ENCODE data around the gene DYNC1LI1.

Gene DYNC1LI1

GRCh38 chr3:32495085-32495484, 75.6 kb downstream of the DYNC1LI1 start:
- no peak overlapping the region for H2BK5ac ChIP-seq (ENCODE audit: low read depth, low read length, poor library complexity)

GRCh38 chr3:32493437-32494414, 76.9 kb downstream of the DYNC1LI1 start:
- Histone ChIP-seq H3K14ac (ENCODE audit: low read length) (no peak overlapping the region), H4K12ac (ENCODE audit: low read depth, low read length) (no peak overlapping the region), H3K36me3 (ENCODE audit: control insufficient read depth in 1 of 2, insufficient read depth in 2 of 2, low read length in 2 of 2) (no peaks in the 10 kb centered on the region), H2BK12ac (ENCODE audit: low read length) (no peak overlapping the region), H3K4me2 (ENCODE audit: low read length) (no peak overlapping the region), H3K9me3 (ENCODE audit: insufficient read depth, low read depth, low read length) (no peaks in the 10 kb centered on the region), H2BK120ac (ENCODE audit: insufficient read depth, low read length, poor library complexity) (no peak overlapping the region), H3K4ac (ENCODE audit: low read depth, low read length) (no peak overlapping the region), H3K79me2 (ENCODE audit: control insufficient read depth, insufficient read depth, low read length, poor library complexity) (no peaks in the 10 kb centered on the region), H3K27ac (ENCODE audit: low read depth, low read length) (peak overlapping the region; percentile 1), H3K23ac (ENCODE audit: low read length) (no peak overlapping the region), H2BK5ac (ENCODE audit: low read depth, low read length, poor library complexity) (no peak overlapping the region), H3K18ac (ENCODE audit: low read length) (no peak overlapping the region), H2AFZ (ENCODE audit: insufficient read depth, low read length, poor library complexity) (no peak overlapping the region), H3K9ac (ENCODE audit: low read length) (no peak overlapping the region), H3K79me1 (ENCODE audit: low read length) (no peaks in the 10 kb centered on the region), H3K4me3 (ENCODE audit: low read depth, low read length) (no peak overlapping the region), H2AK5ac (ENCODE audit: low read length) (peak overlapping the region; percentile 64), H3K4me1 (ENCODE audit: control insufficient read depth in 1 of 2, insufficient read depth in 2 of 2, low read length in 2 of 2) (peaks cover 8 to 13% of the 10 kb centered on the region in 2 experiments), H4K8ac (ENCODE audit: low read depth, low read length) (no peak overlapping the region), H3K27me3 (ENCODE audit: insufficient read depth, low read length) (no peaks in the 10 kb centered on the region), H4K91ac (ENCODE audit: low read depth, low read length) (no peak overlapping the region)
- WGBS (ENCODE audit: extremely low coverage, insufficient coverage, insufficient read length), result no CpG with 5 or more reads among the region's 3 CpGs
- DNase-seq, result peak; percentile 17 to 57

More at GRCh38 chr3:32495085-32495484, 75.6 kb downstream of the DYNC1LI1 start:
- Histone ChIP-seq H3K4me3 (ENCODE audit: low read depth, low read length) (no peak overlapping the region), H3K9me3 (ENCODE audit: insufficient read depth, low read depth, low read length) (no peaks in the 10 kb centered on the region), H2AFZ (ENCODE audit: insufficient read depth, low read length, poor library complexity) (no peak overlapping the region), H3K36me3 (ENCODE audit: control insufficient read depth in 1 of 2, insufficient read depth in 2 of 2, low read length in 2 of 2) (no peaks in the 10 kb centered on the region), H2AK5ac (ENCODE audit: low read length) (no peak overlapping the region), H3K79me2 (ENCODE audit: control insufficient read depth, insufficient read depth, low read length, poor library complexity) (no peaks in the 10 kb centered on the region), H3K18ac (ENCODE audit: low read length) (no peak overlapping the region), H4K8ac (ENCODE audit: low read depth, low read length) (no peak overlapping the region), H3K4me1 (ENCODE audit: control insufficient read depth in 1 of 2, insufficient read depth in 2 of 2, low read length in 2 of 2) (peaks cover 8 to 13% of the 10 kb centered on the region in 2 experiments), H3K9ac (ENCODE audit: low read length) (no peak overlapping the region), H3K14ac (ENCODE audit: low read length) (no peak overlapping the region), H3K27ac (ENCODE audit: low read depth, low read length) (no peak overlapping the region), H3K27me3 (ENCODE audit: insufficient read depth, low read length) (no peaks in the 10 kb centered on the region), H3K4me2 (ENCODE audit: low read length) (no peak overlapping the region), H3K79me1 (ENCODE audit: low read length) (no peaks in the 10 kb centered on the region), H4K91ac (ENCODE audit: low read depth, low read length) (no peak overlapping the region), H3K23ac (ENCODE audit: low read length) (no peak overlapping the region), H3K4ac (ENCODE audit: low read depth, low read length) (no peak overlapping the region), H2BK120ac (ENCODE audit: insufficient read depth, low read length, poor library complexity) (no peak overlapping the region), H2BK12ac (ENCODE audit: low read length) (no peak overlapping the region), H4K12ac (ENCODE audit: low read depth, low read length) (no peak overlapping the region)
- DNase-seq, result no peak

DNA sequence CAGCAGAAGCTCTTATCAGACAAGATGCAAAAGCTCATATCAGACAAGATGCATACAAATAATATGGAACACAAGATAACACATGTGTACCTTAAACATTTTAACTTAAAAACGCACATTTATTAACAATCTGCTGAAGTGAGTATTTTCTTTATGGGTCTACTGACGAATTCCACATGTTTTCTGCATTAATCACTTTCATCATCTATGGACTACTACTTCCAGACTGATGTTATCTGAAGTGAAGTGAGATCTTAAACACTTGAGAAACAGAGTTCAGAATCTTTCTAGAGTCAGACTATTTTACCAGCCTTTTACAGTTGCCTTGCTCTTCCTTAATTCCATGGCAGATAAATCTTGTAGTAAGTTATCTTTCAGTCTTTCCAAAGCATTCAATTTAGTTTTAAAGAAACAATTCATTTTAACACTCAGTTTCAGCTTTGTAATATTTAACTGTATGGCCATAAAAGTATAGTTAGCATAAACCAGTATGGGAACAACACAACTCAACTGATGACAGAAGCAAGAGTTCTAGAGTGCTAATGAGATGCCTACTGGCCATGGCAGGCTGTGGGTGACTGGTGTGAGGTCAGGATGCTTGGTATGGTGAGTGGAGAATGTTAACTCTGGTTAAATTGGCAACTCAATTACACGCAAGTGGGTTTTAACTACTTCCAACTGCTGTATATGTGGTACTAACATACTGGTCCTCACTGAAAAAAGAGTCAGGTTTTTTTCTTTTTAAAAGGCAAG, 77.8 kb downstream of the DYNC1LI1 start:
- no peak overlapping the region for H3K14ac ChIP-seq (ENCODE audit: low read length)
- no peak overlapping the region for H3K9ac ChIP-seq (ENCODE audit: low read length)
- H2AK5ac ChIP-seq (ENCODE audit: low read length), result no peak overlapping the region
- no peaks in the 10 kb centered on the region for H3K79me2 ChIP-seq (ENCODE audit: control insufficient read depth, insufficient read depth, low read length, poor library complexity)
- no peak overlapping the region for H3K4me3 ChIP-seq (ENCODE audit: low read depth, low read length)
- no peak overlapping the region for H4K12ac ChIP-seq (ENCODE audit: low read depth, low read length)
- H3K4me1 ChIP-seq (ENCODE audit: control insufficient read depth in 1 of 2, insufficient read depth in 2 of 2, low read length in 2 of 2), result peaks cover 8 to 13% of the 10 kb centered on the region in 2 experiments
- H3K79me1 ChIP-seq (ENCODE audit: low read length), result no peaks in the 10 kb centered on the region
- no peak overlapping the region for H4K91ac ChIP-seq (ENCODE audit: low read depth, low read length)
- no peak overlapping the region for H3K23ac ChIP-seq (ENCODE audit: low read length)
- no peaks in the 10 kb centered on the region for H3K9me3 ChIP-seq (ENCODE audit: insufficient read depth, low read depth, low read length)
- no peaks in the 10 kb centered on the region for H3K27me3 ChIP-seq (ENCODE audit: insufficient read depth, low read length)
- H2AFZ ChIP-seq (ENCODE audit: insufficient read depth, low read length, poor library complexity), result no peak overlapping the region
- no CpG with 5 or more reads among the region's 3 CpGs for WGBS (ENCODE audit: extremely low coverage, insufficient coverage, insufficient read length)
- H3K36me3 ChIP-seq (ENCODE audit: control insufficient read depth in 1 of 2, insufficient read depth in 2 of 2, low read length in 2 of 2), result no peaks in the 10 kb centered on the region
- H2BK12ac ChIP-seq (ENCODE audit: low read length), result no peak overlapping the region
- no peak overlapping the region for H3K4ac ChIP-seq (ENCODE audit: low read depth, low read length)
- H3K4me2 ChIP-seq (ENCODE audit: low read length), result no peak overlapping the region
- no peak overlapping the region for H2BK120ac ChIP-seq (ENCODE audit: insufficient read depth, low read length, poor library complexity)
- peak in 1 of 2 donors; percentile 67 for DNase-seq
- H3K18ac ChIP-seq (ENCODE audit: low read length), result no peak overlapping the region
- H2BK5ac ChIP-seq (ENCODE audit: low read depth, low read length, poor library complexity), result no peak overlapping the region
- no peak overlapping the region for H4K8ac ChIP-seq (ENCODE audit: low read depth, low read length)
- no peak overlapping the region for H3K27ac ChIP-seq (ENCODE audit: low read depth, low read length)

DNA sequence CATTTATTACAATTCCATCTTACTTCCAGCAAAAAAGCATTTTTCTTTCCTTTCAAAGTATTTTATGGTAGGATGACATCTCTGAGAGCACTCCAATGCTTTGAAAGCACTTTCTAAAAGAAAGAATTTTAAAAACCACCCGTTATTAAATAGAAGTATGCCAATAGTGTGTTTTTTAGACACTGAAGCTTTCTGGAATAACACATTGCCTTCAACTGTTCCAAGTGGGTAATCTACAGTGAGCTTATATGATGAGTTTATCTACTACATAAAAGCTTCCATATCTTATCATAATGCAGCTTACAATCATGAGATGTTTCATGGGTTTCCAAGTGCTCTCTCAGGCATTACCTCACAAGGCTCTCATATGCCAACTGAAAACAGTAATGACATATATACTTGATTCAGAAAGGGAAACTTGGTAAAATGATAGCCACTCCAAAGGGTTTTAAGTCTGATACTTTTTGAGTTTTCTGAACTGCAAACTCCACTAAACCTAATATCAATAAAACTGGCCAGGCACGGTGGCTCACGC, 82.1 kb downstream of the DYNC1LI1 start:
- peaks cover 2 to 6% of the 10 kb centered on the region in 2 experiments for H3K4me1 ChIP-seq (ENCODE audit: control insufficient read depth in 1 of 2, insufficient read depth in 2 of 2, low read length in 2 of 2)
- H3K4me3 ChIP-seq (ENCODE audit: low read depth, low read length), result no peak overlapping the region
- H4K91ac ChIP-seq (ENCODE audit: low read depth, low read length), result no peak overlapping the region
- no peak overlapping the region for H3K23ac ChIP-seq (ENCODE audit: low read length)
- H3K18ac ChIP-seq (ENCODE audit: low read length), result no peak overlapping the region
- no peak overlapping the region for H2AK5ac ChIP-seq (ENCODE audit: low read length)
- no peak overlapping the region for H3K14ac ChIP-seq (ENCODE audit: low read length)
- no peak overlapping the region for H2BK12ac ChIP-seq (ENCODE audit: low read length)
- WGBS (ENCODE audit: extremely low coverage, insufficient coverage, insufficient read length), result no CpG with 5 or more reads among the region's 3 CpGs
- H3K79me2 ChIP-seq (ENCODE audit: control insufficient read depth, insufficient read depth, low read length, poor library complexity), result no peaks in the 10 kb centered on the region
- no peaks in the 10 kb centered on the region for H3K9me3 ChIP-seq (ENCODE audit: insufficient read depth, low read depth, low read length)
- H4K12ac ChIP-seq (ENCODE audit: low read depth, low read length), result no peak overlapping the region
- H2BK5ac ChIP-seq (ENCODE audit: low read depth, low read length, poor library complexity), result no peak overlapping the region
- peaks cover 3% of the 10 kb centered on the region in 2 experiments for H3K36me3 ChIP-seq (ENCODE audit: control insufficient read depth in 1 of 2, insufficient read depth in 2 of 2, low read length in 2 of 2)
- H2BK120ac ChIP-seq (ENCODE audit: insufficient read depth, low read length, poor library complexity), result no peak overlapping the region
- H2AFZ ChIP-seq (ENCODE audit: insufficient read depth, low read length, poor library complexity), result no peak overlapping the region
- H3K4me2 ChIP-seq (ENCODE audit: low read length), result no peak overlapping the region
- no peak overlapping the region for H3K9ac ChIP-seq (ENCODE audit: low read length)
- H3K79me1 ChIP-seq (ENCODE audit: low read length), result no peaks in the 10 kb centered on the region
- H3K27ac ChIP-seq (ENCODE audit: low read depth, low read length), result no peak overlapping the region
- no peaks in the 10 kb centered on the region for H3K27me3 ChIP-seq (ENCODE audit: insufficient read depth, low read length)
- H3K4ac ChIP-seq (ENCODE audit: low read depth, low read length), result no peak overlapping the region
- DNase-seq, result no peak
- no peak overlapping the region for H4K8ac ChIP-seq (ENCODE audit: low read depth, low read length)

Data from trophoblast cell (in vitro differentiated cells and primary cell).